ENCODE results near the gene STK17B.
"Not testable (repeated sequence)": the region's sequence is repeated elsewhere in the genome, so short reads cannot be mapped to it uniquely, and the experiment has no call there.

The STK17B gene
- 1,081 to 1,825 reads per million in 2 donors for total RNA-seq

- DNase-seq, result peak; percentile 97
Measured at GRCh38 chr2:196171248-196171871, at the start of gene STK17B. TSS of gene STK17B (minus strand) at chr2:196171578. CDS start at chr2:196163383, 8,195 bp downstream.

DNA sequence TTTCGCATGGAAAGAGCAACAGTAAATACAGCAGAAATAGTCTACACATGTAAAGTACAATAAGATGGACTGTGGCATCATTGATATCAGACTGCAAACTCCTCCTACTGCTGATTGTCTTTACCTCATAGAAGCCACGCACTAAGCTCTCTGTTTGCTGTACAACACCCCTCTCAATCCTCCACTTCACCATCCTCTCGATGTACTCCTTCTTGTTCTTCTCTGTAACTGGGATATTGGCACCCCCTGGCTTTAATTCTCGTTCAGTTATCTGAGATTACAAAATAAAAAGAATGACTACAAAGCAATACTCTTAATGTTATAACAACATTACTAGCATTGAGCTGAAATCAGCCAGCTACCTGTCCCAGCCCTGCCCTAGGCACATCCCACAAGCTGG lies 49.3 kb upstream of the STK17B start:
- DNase-seq, result no peak

DNA sequence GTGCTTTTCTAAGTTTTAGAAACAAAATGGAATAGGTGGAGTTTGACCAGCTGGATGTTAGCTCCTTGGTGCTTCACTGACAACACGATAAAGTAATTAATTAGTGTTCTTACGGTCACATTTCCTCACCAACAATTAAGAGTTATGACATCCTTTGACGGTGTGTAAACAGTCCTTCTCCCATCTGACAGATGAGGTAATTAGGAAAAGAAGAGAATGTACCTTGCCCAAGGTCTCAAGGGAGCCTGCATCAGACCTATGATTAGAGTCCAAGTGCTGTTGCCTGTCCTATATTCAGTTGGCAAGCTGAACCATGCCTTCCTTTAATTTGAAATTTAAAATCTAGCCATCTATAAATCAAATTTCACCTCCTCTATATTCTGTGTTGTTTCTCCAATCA lies 48.3 kb upstream of the STK17B start:
- no peak for DNase-seq

DNA sequence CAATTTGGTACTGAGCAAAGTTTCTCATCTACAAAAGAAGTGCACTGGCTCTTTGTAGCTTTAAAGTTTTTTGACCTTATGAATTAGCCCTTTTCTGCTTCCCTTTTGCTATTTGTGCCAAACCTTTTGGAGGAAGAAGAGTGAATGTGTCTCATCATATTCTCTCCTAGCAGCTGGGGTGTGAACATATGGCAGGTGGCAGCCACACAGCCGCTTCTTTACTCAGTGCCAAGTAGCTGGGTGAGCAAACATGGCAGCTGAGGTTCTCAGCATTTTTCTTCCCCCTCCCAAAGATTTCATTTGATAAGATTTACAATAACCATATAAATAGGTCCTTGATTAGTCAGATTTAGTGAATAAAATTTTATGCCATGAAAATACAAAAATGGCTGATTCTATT lies 46.7 kb upstream of the STK17B start:
- no peak for DNase-seq

DNA sequence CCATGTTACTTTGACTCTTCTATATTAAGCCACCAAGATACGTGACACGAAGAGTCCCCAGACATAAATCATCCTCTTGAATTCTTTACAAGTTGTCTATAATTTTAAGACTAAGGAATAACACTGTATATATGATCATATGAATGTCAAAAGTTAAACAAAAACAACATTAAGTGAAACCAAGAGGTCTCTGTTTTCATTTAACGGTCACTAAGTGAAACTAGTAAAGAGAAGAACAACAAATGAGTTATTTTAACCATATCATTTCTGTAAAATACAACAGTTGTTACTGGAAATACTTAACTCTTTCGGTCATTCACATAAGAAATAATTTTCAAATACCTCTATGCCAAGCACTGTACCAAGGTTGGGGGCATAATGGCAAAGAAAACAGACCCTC lies 45.7 kb upstream of the STK17B start:
- DNase-seq, result no peak

- DNase-seq, result no peak
Measured at GRCh38 chr2:196215376-196215775, 44.0 kb upstream of the STK17B start.

- DNase-seq, result no peak
Measured at GRCh38 chr2:196214156-196214555, 42.8 kb upstream of the STK17B start.

DNA sequence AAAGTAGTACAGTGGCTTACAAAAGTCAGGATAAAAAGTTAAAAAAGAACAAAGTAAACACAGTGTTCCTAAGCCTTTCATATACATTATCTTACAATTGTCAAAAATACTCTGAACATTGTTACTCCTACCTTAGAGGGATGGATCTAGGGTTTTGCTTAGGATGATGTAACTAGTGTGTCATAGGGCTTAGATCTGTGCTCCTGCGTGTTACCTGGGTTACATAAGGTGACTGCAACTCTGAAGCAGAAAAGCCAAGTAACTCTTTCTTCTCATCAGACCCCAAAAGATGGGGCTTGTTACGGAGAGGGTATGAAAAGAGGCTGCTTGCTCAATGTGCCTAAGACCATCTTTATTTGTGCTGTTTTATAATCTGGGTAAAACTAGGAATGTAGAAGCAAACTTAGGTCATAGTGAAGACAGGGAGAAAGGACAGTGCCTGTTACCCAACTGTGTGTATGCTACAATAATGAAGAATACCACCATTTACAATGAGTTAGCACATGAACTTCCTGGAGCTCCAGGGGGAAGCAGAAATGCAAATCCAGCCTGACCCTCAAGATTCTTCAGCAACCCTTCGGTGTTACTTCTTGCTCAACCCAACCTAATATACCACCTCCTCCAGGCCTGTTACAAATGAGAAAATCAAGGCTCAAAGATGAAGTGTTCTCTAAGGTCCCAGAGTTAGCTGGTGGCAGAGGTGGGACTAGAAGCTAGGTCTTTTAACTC lies 42.0 kb upstream of the STK17B start:
- DNase-seq, result no peak

DNA sequence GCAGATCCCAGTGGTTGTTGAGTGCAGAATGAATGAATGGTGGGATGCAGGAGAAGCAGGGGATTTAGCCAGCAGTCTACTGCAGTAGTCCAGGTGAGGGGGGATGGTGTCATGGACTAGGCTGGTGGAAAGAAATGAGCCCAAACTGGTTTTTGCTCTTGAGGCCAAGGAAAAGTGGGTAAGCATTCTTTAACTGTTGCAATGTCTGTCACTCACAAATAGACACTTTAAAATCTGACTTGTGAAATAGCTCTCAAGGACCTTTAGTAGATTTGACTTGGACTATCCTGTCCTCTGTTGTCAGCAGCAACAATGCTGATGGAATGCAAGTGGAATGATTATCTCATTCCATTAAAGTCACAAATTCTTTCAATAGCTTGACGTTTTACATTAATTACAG lies 37.5 kb upstream of the STK17B start:
- no peak for DNase-seq

DNA sequence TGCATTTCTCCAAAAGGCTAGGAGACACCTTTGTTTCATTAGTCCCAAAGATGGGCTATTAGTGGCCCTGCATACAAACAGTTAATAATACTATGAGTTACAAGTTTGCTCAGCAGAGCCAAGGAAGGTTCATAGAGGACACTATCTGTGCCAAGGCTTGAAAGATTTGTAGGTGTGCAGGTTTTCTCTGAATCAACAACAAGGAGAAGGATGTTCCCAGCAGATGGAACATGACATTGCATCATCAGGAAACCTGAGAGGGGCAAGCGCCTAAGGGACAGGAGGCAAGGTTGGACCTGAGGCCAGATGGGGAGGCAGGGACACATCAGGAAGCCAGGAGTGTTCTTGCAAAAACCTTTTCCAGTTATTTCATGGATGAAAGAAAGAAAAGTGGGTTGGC lies 35.4 kb upstream of the STK17B start:
- DNase-seq, result no peak

DNA sequence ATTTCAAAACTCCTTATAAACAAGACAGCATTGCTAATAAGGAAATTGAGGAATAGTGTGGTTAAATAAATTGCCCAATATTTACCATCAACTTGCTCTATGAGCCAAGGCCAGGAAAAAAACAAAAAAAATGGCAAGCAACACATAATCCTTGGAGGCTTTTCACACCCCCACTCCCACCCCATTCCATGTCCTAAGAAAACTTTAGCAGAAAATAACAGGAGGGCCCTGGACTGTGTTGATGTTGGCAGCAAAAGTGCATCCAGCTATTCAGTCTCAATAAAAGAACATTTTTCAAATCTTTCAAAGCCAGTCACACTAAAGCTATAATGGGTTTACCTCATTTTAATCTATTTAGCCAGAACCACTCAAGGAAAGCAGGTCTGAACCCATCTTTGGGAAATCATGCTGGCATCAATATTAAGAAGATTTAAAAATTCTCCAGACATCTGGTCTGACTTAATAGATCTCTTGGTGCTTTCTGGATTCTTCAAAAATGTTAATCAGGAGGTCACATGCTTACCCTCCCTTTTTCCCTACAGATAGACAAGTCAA lies 34.6 kb upstream of the STK17B start:
- no peak for DNase-seq

- no peak for DNase-seq
Measured at GRCh38 chr2:196205011-196205766, 33.8 kb upstream of the STK17B start.

GRCh38 chr2:196201229-196202009 lies 30.0 kb upstream of the STK17B start:
- no peak for DNase-seq

DNA sequence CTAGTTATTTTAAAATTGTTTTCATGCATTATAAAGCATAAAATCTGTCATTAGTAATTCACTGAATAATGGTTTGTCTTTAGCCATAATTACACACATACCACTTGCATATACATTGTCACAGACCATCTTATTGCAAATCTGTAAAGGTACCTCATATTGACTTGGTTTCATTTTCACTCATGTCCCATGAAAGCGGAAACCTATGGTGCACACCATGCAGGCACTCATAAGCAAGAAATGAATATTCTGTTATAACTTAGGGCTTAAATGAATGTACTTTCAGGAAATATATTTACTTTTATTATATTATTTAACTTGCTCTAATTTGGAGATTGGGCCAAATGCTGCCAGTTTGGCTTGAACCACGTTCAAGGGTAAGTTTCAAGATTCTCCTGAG lies 29.2 kb upstream of the STK17B start:
- DNase-seq, result no peak

DNA sequence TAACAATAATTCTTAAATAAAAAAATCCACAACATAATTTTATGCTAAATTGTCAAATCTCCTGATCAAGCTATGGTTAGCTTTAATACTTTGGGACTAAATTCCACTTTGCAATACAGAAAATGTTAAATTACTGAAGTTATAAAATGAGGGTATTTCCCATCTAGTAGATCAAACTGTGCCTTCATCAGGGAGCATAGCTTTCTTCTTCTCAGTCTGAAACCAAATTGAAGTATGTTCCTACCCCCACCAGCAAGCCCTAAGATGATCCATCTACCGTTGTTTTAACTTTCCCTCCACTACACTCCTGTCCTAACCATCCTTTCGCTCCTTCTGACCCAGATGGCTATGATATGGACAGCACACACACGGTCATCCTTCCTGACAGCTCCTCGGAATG lies 24.4 kb upstream of the STK17B start:
- DNase-seq, result no peak

GRCh38 chr2:196195302-196195701 lies 23.9 kb upstream of the STK17B start:
- no peak for DNase-seq

- no peak for DNase-seq
Measured at GRCh38 chr2:196191541-196191940, 20.2 kb upstream of the STK17B start.

DNA sequence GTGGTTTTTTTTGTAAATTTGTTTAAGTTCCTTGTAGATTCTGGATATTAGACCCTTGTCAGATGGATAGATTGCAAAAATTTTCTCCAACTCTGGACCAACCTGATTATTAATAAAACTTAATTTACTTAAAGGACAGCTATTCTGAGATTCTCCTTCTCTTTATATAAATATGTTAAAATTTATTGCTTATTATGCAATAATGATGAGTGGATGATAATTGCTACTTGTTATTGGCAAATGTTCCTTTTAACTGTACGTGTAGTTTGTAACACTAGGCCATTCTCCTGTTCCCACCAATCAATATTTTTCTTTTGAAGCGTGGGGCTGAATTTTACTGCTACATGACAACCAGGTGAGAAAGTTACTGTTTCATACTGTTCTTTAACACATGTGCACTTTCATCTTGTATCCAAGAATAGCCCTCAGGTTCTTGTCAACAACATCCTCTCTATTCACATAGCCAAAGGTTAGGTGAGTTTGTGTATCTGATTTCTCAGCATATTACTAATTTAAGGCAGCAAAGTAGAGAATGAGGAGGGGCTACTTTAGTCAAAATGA lies 16.6 kb upstream of the STK17B start:
- no peak for DNase-seq

DNA sequence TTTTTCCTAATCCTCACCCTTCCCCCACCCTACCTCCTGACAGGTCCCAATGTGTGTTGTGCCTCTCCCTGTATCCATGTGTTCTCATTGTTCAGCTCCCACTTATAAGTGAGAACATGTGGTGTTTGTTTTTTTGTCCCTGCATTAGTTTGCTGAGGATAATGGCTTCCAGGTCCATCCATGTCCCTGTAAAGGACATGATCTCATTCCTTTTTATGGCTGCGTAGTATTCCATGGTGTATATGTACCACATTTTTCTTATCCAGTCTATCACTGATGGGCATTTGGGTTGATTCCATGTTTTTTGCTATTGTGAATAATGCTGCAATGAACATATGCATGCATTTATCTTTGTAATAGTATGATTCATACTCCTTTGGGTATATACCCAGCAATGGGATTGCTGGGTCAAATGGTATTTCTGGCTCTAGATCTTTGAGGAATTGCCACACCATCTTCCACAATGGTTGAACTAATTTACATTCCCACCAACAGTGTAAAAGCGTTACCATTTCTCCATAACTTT lies 15.9 kb upstream of the STK17B start:
- not testable (repeated sequence) for DNase-seq

- DNase-seq, result no peak
Measured at GRCh38 chr2:196186266-196186980, 15.0 kb upstream of the STK17B start.

DNA sequence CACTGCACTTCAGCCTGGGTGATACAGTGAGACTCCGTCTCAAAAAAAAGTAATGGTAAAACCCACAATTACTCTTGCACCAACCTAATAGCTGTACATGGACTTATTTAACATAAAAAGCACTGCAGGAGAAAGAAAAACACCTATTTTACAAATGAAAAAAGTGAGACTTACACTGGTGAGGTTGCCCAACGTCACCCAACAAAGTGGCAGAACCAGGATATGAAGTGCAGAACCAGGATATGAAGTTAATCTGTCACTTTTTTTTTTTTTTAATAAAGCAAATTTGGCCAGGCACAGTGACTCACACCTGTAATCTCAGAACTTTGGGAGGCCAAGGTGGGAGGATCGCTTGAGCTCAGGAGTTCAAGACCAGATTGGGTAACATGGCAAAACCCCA lies 13.5 kb upstream of the STK17B start:
- DNase-seq, result no peak

Data from T-helper 9 cell (primary cell).